Vagina (tissue), 2 donors: Measurements from ENCODE around the gene LENG1.

Experiments used
- POLR2A ChIP-seq, 2 donors: fragments of 450-650 bp; IDR thresholded peaks; one replicate each; pipeline ENCODE4 v1.6.1; 2017; ENCODE audit warnings: antibody characterized with exemption in 2 of 2, mild to moderate bottlenecking in 2 of 2, moderate library complexity in 2 of 2
- TF ChIP-seq, protein P1 (sequence below), 3 experiments: fragments of 450-650 bp in 2 of 3; fragments of 200-600 bp in 1 of 3; sonication (generic) in 1 of 3; IDR thresholded peaks; one replicate each; pipeline ENCODE4 v1.5.1; 2017 to 2019; ENCODE audit warnings: antibody characterized with exemption in 3 of 3, mild to moderate bottlenecking in 2 of 3, moderate library complexity in 2 of 3

DNA sequence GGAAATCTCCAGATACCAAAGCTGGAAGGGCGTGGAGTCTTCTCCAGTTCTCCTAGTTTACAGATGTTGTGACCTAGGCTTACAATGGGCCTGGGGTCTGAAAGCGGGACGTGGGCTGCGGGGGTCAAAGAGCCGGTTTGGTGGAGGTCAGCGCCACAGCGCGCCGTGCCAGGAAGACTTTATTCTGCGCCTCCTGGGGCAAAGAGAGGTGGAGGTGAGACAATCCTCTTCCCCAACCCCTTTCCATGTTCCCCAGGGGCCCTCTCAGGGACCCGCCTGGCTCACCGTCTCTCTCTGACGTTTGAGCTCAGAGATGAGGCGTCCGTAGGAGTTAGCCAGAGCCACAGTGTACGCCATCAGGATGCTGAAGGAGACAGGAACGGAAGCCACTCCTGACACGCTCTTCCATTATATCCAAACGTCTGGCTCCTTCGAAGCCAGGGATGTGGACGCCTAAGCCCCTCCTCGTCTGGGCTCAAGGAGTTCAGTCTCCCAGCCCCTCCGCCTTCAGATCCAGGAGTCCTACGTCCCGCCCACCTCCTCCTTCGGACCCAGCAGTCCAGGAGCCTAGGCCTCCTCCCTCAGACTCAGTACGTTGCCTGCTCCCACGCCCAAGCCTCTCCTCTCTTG lies 776 bp upstream of the LENG1 start:
- TF ChIP-seq, protein P1, sequence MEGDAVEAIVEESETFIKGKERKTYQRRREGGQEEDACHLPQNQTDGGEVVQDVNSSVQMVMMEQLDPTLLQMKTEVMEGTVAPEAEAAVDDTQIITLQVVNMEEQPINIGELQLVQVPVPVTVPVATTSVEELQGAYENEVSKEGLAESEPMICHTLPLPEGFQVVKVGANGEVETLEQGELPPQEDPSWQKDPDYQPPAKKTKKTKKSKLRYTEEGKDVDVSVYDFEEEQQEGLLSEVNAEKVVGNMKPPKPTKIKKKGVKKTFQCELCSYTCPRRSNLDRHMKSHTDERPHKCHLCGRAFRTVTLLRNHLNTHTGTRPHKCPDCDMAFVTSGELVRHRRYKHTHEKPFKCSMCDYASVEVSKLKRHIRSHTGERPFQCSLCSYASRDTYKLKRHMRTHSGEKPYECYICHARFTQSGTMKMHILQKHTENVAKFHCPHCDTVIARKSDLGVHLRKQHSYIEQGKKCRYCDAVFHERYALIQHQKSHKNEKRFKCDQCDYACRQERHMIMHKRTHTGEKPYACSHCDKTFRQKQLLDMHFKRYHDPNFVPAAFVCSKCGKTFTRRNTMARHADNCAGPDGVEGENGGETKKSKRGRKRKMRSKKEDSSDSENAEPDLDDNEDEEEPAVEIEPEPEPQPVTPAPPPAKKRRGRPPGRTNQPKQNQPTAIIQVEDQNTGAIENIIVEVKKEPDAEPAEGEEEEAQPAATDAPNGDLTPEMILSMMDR (IDR thresholded peaks at IDR 0.05) = no peak
- no peak for TF ChIP-seq POLR2A (IDR thresholded peaks at IDR 0.05)
